HepG2 (cell line): Measurements from ENCODE around the gene TBX21. TPM values are rescaled to one million over a fixed set of nuclear protein-coding genes. Genes with fewer than 3 reads are reported as not detected.

Experiments
- AGO1 ChIP-seq: fragments of 200-400 bp; formaldehyde crosslinking; IDR thresholded peaks from 2 replicates; pipeline ENCODE4 v1.6.1; 2017; ENCODE audit warnings: mild to moderate bottlenecking, low read depth, low read length, moderate library complexity; ENCODE audit not compliant: poor library complexity, severe bottlenecking
- CEBPG ChIP-seq: IDR thresholded peaks from 2 replicates; pipeline ENCODE4 v1.6.1; 2016
- CHD4 ChIP-seq: fragments of 200-600 bp; sonication (generic); IDR thresholded peaks from 2 replicates; pipeline ENCODE4 v1.7.0; 2017; ENCODE audit warnings: mild to moderate bottlenecking, low read length, borderline replicate concordance
- FOXA3 ChIP-seq: IDR thresholded peaks from 2 replicates; pipeline ENCODE4 v1.6.1; 2016; ENCODE audit warnings: missing genetic modification reagents, missing compliant biosample characterization
- FOXK1 ChIP-seq: sonication (generic); formaldehyde crosslinking; IDR thresholded peaks from 2 replicates; pipeline ENCODE4 v1.4.0; 2020; ENCODE audit warnings: low read depth, missing genetic modification reagents, borderline replicate concordance
- GLI4 ChIP-seq: sonication (generic); formaldehyde crosslinking; IDR thresholded peaks from 2 replicates; pipeline ENCODE4 v1.5.1; 2020; ENCODE audit warnings: missing genetic modification reagents, mild to moderate bottlenecking, moderate library complexity, borderline replicate concordance
- HOXA3 ChIP-seq: sonication (generic); formaldehyde crosslinking; IDR thresholded peaks from 2 replicates; pipeline ENCODE4 v1.5.0; 2020; ENCODE audit warnings: missing genetic modification reagents
- MTA1 ChIP-seq: sonication (generic); formaldehyde crosslinking; IDR thresholded peaks from 2 replicates; pipeline ENCODE4 v1.4.0; 2020; ENCODE audit warnings: missing genetic modification reagents, mild to moderate bottlenecking, borderline replicate concordance
- NCOA2 ChIP-seq: sonication (generic); formaldehyde crosslinking; IDR thresholded peaks from 2 replicates; pipeline ENCODE4 v1.8.0; 2022; ENCODE audit warnings: inconsistent platforms
- NFIC ChIP-seq: IDR thresholded peaks from 2 replicates; pipeline ENCODE4 v1.6.1; 2012; ENCODE audit warnings: mild to moderate bottlenecking, low read length, inconsistent platforms
- PRMT3 ChIP-seq: sonication (generic); formaldehyde crosslinking; IDR thresholded peaks from 2 replicates; pipeline ENCODE4 v1.8.1; 2022; ENCODE audit warnings: low read depth, mild to moderate bottlenecking, moderate library complexity, missing genetic modification reagents, borderline replicate concordance
- RFXANK ChIP-seq: IDR thresholded peaks from 2 replicates; pipeline ENCODE4 v1.6.1; 2016
- TOE1 ChIP-seq: sonication (generic); formaldehyde crosslinking; IDR thresholded peaks from 2 replicates; pipeline ENCODE4 v1.4.0; 2020; ENCODE audit warnings: mild to moderate bottlenecking, missing genetic modification reagents
- ZNF30 ChIP-seq: sonication (generic); formaldehyde crosslinking; IDR thresholded peaks from 2 replicates; pipeline ENCODE4 v1.5.0; 2020; ENCODE audit warnings: mild to moderate bottlenecking, missing genetic modification reagents
- ZNF329 ChIP-seq: sonication (generic); formaldehyde crosslinking; IDR thresholded peaks from 2 replicates; pipeline ENCODE4 v1.9.0; 2021; ENCODE audit warnings: low read depth, mild to moderate bottlenecking, missing genetic modification reagents
- ZNF547 ChIP-seq: sonication (generic); formaldehyde crosslinking; IDR thresholded peaks from 2 replicates; pipeline ENCODE4 v1.5.1; 2020; ENCODE audit warnings: mild to moderate bottlenecking, missing genetic modification reagents
- polyA plus RNA-seq, 8 experiments: library from polyadenylated mRNA; depleted of rRNA in 3 of 8; stranded (reverse) in 7 of 8; unstranded in 1 of 8; fragments of >200 nt; fragmentation: Illumina TruSeq in 4 of 8; extraction: Trizol in 4 of 8; gene quantifications; 2 replicates each; pipeline versions ENCODE4 v1.2.1 to v1.2.3, GENCODE V29; 2011 to 2016; ENCODE audit warnings: low read depth in 4 of 8, missing spikeins in 1 of 8, mixed read lengths in 1 of 8; ENCODE audit not compliant: insufficient read depth in 1 of 8
- total RNA-seq, 5 experiments: library from RNA; depleted of rRNA; stranded (reverse); fragments of >200 nt; fragmentation: Illumina TruSeq; extraction: Trizol; gene quantifications; 2 replicates each; pipeline ENCODE4 v1.2.3, GENCODE V29; 2016; ENCODE audit warnings: low read depth in 1 of 5
- TF ChIP-seq, protein P1 (sequence below): sonication (generic); formaldehyde crosslinking; IDR thresholded peaks from 2 replicates; pipeline ENCODE4 v1.9.0; 2021; ENCODE audit warnings: missing genetic modification reagents, mild to moderate bottlenecking, borderline replicate concordance
- TF ChIP-seq, protein P2 (sequence below): sonication (generic); formaldehyde crosslinking; IDR thresholded peaks from 2 replicates; pipeline ENCODE4 v1.5.0; 2020; ENCODE audit warnings: mild to moderate bottlenecking, missing genetic modification reagents
- TF ChIP-seq, protein P3 (sequence below): IDR thresholded peaks from 2 replicates; pipeline ENCODE4 v1.6.1; 2016; ENCODE audit warnings: missing genetic modification reagents, missing compliant biosample characterization
- TF ChIP-seq, protein P4 (sequence below): sonication (generic); formaldehyde crosslinking; IDR thresholded peaks from 2 replicates; pipeline ENCODE4 v1.5.0; 2020; ENCODE audit warnings: missing genetic modification reagents, mild to moderate bottlenecking, borderline replicate concordance
- TF ChIP-seq, protein P5 (sequence below): sonication (generic); formaldehyde crosslinking; IDR thresholded peaks from 2 replicates; pipeline ENCODE4 v1.4.0; 2020; ENCODE audit warnings: mild to moderate bottlenecking, missing genetic modification reagents

TBX21 gene
- total and polyA plus RNA-seq, 2 of the 13 experiments (the other 11 are each of a cell fraction or from before 2014, with no cell fraction given) = not detected

DNA sequence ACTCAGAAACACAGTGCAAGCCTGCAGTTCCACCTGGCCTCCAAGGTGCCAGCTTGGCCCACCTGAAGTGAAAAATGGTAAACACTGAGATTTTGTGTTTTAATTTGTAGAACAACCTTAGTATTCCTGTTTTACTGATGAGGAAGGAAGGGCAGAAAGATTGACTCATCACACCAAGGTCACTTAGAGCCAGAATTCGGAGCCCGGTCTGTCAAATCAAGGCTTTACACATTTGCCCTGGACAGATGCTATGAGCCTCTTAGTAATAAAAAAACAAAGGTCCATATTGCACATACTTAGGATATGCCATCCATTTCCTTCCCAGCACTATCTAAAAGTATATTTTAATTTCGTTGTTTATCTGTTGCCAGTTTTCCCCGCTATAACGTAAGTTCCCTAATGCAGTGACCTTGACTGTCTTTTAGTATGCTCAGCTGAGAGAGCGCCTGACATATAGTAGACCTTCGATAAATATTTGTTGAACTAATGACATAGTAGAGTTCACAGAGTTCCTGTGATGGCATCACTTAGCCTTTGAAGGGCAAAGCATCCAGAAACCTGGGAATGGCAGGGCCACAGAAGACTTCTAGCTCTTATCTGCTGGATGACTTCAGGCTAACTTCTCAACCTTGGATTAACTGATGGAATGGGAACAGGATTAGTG lies 46.2 kb upstream of the TBX21 start (continued):
- TF ChIP-seq, protein P1, sequence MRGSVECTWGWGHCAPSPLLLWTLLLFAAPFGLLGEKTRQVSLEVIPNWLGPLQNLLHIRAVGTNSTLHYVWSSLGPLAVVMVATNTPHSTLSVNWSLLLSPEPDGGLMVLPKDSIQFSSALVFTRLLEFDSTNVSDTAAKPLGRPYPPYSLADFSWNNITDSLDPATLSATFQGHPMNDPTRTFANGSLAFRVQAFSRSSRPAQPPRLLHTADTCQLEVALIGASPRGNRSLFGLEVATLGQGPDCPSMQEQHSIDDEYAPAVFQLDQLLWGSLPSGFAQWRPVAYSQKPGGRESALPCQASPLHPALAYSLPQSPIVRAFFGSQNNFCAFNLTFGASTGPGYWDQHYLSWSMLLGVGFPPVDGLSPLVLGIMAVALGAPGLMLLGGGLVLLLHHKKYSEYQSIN (CRISPR knock-in tag) = no peak
- TF ChIP-seq, protein P2, sequence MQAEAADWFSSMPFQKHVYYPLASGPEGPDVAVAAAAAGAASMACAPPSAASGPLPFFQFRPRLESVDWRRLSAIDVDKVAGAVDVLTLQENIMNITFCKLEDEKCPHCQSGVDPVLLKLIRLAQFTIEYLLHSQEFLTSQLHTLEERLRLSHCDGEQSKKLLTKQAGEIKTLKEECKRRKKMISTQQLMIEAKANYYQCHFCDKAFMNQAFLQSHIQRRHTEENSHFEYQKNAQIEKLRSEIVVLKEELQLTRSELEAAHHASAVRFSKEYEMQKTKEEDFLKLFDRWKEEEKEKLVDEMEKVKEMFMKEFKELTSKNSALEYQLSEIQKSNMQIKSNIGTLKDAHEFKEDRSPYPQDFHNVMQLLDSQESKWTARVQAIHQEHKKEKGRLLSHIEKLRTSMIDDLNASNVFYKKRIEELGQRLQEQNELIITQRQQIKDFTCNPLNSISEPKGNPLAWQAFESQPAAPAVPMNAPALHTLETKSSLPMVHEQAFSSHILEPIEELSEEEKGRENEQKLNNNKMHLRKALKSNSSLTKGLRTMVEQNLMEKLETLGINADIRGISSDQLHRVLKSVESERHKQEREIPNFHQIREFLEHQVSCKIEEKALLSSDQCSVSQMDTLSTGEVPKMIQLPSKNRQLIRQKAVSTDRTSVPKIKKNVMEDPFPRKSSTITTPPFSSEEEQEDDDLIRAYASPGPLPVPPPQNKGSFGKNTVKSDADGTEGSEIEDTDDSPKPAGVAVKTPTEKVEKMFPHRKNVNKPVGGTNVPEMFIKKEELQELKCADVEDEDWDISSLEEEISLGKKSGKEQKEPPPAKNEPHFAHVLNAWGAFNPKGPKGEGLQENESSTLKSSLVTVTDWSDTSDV (CRISPR knock-in tag) = no peak
- TF ChIP-seq ZNF30 (CRISPR knock-in tag) = no peak
- TF ChIP-seq GLI4 (CRISPR knock-in tag) = 0 out of 2 replicates have a peak, but pooled peaks have one; percentile 19
- no peak for TF ChIP-seq ZNF329 (CRISPR knock-in tag)
- no peak for TF ChIP-seq AGO1
- no peak for TF ChIP-seq PRMT3
- TF ChIP-seq RFXANK (CRISPR knock-in tag) = no peak
- TF ChIP-seq, protein P3, sequence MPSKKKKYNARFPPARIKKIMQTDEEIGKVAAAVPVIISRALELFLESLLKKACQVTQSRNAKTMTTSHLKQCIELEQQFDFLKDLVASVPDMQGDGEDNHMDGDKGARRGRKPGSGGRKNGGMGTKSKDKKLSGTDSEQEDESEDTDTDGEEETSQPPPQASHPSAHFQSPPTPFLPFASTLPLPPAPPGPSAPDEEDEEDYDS (CRISPR knock-in tag) = no peak; the same call in 1 of the 2 replicates
- TF ChIP-seq, protein P4, sequence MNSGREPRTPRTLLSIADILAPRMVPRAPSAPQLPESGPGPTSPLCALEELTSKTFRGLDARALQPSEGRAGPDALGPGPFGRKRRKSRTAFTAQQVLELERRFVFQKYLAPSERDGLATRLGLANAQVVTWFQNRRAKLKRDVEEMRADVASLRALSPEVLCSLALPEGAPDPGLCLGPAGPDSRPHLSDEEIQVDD (CRISPR knock-in tag) = no peak
- TF ChIP-seq NCOA2 (CRISPR knock-in tag) = peak; percentile 64
- no peak for TF ChIP-seq CHD4
- TF ChIP-seq TOE1 (CRISPR knock-in tag) = no peak
- TF ChIP-seq MTA1 = no peak
- 0 out of 2 replicates have a peak, but pooled peaks have one; percentile 41 for TF ChIP-seq ZNF547 (CRISPR knock-in tag)
- TF ChIP-seq FOXA3 = peak; percentile 74
- TF ChIP-seq HOXA3 (CRISPR knock-in tag) = peak; percentile 63; the same call in 1 of the 2 replicates
- no peak for TF ChIP-seq FOXK1 (CRISPR knock-in tag)
- TF ChIP-seq, protein P5, sequence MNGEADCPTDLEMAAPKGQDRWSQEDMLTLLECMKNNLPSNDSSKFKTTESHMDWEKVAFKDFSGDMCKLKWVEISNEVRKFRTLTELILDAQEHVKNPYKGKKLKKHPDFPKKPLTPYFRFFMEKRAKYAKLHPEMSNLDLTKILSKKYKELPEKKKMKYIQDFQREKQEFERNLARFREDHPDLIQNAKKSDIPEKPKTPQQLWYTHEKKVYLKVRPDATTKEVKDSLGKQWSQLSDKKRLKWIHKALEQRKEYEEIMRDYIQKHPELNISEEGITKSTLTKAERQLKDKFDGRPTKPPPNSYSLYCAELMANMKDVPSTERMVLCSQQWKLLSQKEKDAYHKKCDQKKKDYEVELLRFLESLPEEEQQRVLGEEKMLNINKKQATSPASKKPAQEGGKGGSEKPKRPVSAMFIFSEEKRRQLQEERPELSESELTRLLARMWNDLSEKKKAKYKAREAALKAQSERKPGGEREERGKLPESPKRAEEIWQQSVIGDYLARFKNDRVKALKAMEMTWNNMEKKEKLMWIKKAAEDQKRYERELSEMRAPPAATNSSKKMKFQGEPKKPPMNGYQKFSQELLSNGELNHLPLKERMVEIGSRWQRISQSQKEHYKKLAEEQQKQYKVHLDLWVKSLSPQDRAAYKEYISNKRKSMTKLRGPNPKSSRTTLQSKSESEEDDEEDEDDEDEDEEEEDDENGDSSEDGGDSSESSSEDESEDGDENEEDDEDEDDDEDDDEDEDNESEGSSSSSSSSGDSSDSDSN (CRISPR knock-in tag) = no peak; the same call in 1 of the 2 replicates
- TF ChIP-seq NFIC = peak; percentile 36; the same call in 1 of the 2 replicates
- peak; percentile 46; the same call in 1 of the 2 replicates for TF ChIP-seq CEBPG (CRISPR knock-in tag)
